GM18861 (cell line): ENCODE measurements around the gene SAMD8.
A peak's percentile ranks its signal among the peaks of the same experiment; 100 is the strongest.
"Not testable (repeated sequence)": the region's sequence is repeated elsewhere in the genome, so short reads cannot be mapped to it uniquely, and the experiment has no call there.

Experiments used
- ATAC-seq: cut with Tn5 transposase; IDR thresholded peaks from one replicate; pipeline ENCODE4 v1.9.1; 2021; ENCODE audit not compliant: unreplicated experiment

Gene SAMD8

GRCh38 chr10:75212343-75212742, 100.9 kb downstream of the SAMD8 start:
- no peak for ATAC-seq

- ATAC-seq, result no peak
Observed at GRCh38 chr10:75220274-75220673, 108.8 kb downstream of the SAMD8 start.

- ATAC-seq, result not testable (repeated sequence)
Observed at GRCh38 chr10:75221492-75221891, 110.0 kb downstream of the SAMD8 start.

GRCh38 chr10:75223507-75223906, 112.1 kb downstream of the SAMD8 start:
- no peak for ATAC-seq

GRCh38 chr10:75226095-75226494, 114.6 kb downstream of the SAMD8 start:
- ATAC-seq, result no peak

- ATAC-seq, result no peak
Observed at GRCh38 chr10:75226656-75227055, 115.2 kb downstream of the SAMD8 start.

GRCh38 chr10:75228278-75228677, 116.8 kb downstream of the SAMD8 start:
- ATAC-seq, result no peak

GRCh38 chr10:75228834-75229233, 117.4 kb downstream of the SAMD8 start:
- ATAC-seq, result no peak

- ATAC-seq, result no peak
Observed at GRCh38 chr10:75229971-75230370, 118.5 kb downstream of the SAMD8 start.

- ATAC-seq, result peak; percentile 45
Observed at GRCh38 chr10:75230600-75231038, 119.2 kb downstream of the SAMD8 start.
